ENCODE measurements around the gene CELA2A.

GRCh38 chr1:15460708-15461095 is 4.2 kb downstream of the CELA2A start:
- TF ChIP-seq ZFP3 (CRISPR knock-in tag; IDR thresholded peaks at IDR 0.05) (no peak), PPARA (CRISPR knock-in tag; IDR thresholded peaks at IDR 0.05; ENCODE audit: borderline replicate concordance) (no peak)
- TF ChIP-seq, protein P1, sequence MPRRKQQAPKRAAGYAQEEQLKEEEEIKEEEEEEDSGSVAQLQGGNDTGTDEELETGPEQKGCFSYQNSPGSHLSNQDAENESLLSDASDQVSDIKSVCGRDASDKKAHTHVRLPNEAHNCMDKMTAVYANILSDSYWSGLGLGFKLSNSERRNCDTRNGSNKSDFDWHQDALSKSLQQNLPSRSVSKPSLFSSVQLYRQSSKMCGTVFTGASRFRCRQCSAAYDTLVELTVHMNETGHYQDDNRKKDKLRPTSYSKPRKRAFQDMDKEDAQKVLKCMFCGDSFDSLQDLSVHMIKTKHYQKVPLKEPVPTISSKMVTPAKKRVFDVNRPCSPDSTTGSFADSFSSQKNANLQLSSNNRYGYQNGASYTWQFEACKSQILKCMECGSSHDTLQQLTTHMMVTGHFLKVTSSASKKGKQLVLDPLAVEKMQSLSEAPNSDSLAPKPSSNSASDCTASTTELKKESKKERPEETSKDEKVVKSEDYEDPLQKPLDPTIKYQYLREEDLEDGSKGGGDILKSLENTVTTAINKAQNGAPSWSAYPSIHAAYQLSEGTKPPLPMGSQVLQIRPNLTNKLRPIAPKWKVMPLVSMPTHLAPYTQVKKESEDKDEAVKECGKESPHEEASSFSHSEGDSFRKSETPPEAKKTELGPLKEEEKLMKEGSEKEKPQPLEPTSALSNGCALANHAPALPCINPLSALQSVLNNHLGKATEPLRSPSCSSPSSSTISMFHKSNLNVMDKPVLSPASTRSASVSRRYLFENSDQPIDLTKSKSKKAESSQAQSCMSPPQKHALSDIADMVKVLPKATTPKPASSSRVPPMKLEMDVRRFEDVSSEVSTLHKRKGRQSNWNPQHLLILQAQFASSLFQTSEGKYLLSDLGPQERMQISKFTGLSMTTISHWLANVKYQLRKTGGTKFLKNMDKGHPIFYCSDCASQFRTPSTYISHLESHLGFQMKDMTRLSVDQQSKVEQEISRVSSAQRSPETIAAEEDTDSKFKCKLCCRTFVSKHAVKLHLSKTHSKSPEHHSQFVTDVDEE (CRISPR knock-in tag; IDR thresholded peaks at IDR 0.05) = no peak
